Hepatocyte (in vitro differentiated cells): ENCODE data around the gene CD19. TPM values are rescaled to one million over a fixed set of nuclear protein-coding genes. Genes with fewer than 3 reads are reported as not detected.

Experiments
- DNase-seq: peaks from one replicate; pipeline ENCODE4 v3.0.0-alpha.2; 2016; ENCODE audit warnings: low spot score
- H2AFZ ChIP-seq: fragments of 200-600 bp; sonication (generic); 2 replicates; pipeline ENCODE4 v1.6.0; 2016; ENCODE audit warnings: antibody characterized with exemption, mild to moderate bottlenecking
- H3K27ac ChIP-seq: fragments of 200-600 bp; sonication (generic); 2 replicates; pipeline ENCODE4 v1.5.1; 2016; ENCODE audit warnings: mild to moderate bottlenecking
- H3K27me3 ChIP-seq: fragments of 200-600 bp; sonication (generic); 2 replicates; pipeline ENCODE4 v1.6.1; 2016
- H3K36me3 ChIP-seq: fragments of 200-600 bp; sonication (generic); replicated peaks from 2 replicates; pipeline ENCODE4 v1.5.1; 2016; ENCODE audit warnings: low read depth; ENCODE audit not compliant: insufficient read depth
- H3K4me1 ChIP-seq: fragments of 200-600 bp; sonication (generic); 2 replicates; pipeline ENCODE4 v1.5.1; 2016; ENCODE audit warnings: mild to moderate bottlenecking, moderate library complexity; ENCODE audit not compliant: insufficient read depth
- H3K4me2 ChIP-seq: fragments of 200-600 bp; sonication (generic); 2 replicates; pipeline ENCODE4 v1.6.0; 2016
- H3K4me3 ChIP-seq: fragments of 200-600 bp; sonication (generic); 2 replicates; pipeline ENCODE4 v1.5.1; 2016; ENCODE audit warnings: mild to moderate bottlenecking
- H3K79me2 ChIP-seq: fragments of 200-600 bp; sonication (generic); 2 replicates; pipeline ENCODE4 v1.6.0; 2017; ENCODE audit warnings: mild to moderate bottlenecking
- H3K9me2 ChIP-seq: fragments of 200-600 bp; sonication (generic); replicated peaks from 2 replicates; pipeline ENCODE4 v1.6.0; 2017; ENCODE audit warnings: mild to moderate bottlenecking; ENCODE audit not compliant: insufficient read depth
- H3K9me3 ChIP-seq: fragments of 200-600 bp; sonication (generic); 2 replicates; pipeline ENCODE4 v1.5.1; 2016; ENCODE audit warnings: low read depth, mild to moderate bottlenecking
- H4K20me1 ChIP-seq: fragments of 200-600 bp; sonication (generic); 2 replicates; pipeline ENCODE4 v1.6.0; 2016; ENCODE audit warnings: mild to moderate bottlenecking; ENCODE audit not compliant: insufficient read depth, poor library complexity, severe bottlenecking
- EZH2 ChIP-seq: fragments of 200-600 bp; sonication (generic); IDR thresholded peaks from 2 replicates; pipeline ENCODE4 v1.6.1; 2016; ENCODE audit warnings: antibody characterized with exemption, mild to moderate bottlenecking, borderline replicate concordance
- EZH2phosphoT487 ChIP-seq: fragments of 200-600 bp; sonication (generic); IDR thresholded peaks from one replicate; pipeline ENCODE4 v1.6.1; 2018; ENCODE audit warnings: antibody characterized with exemption, mild to moderate bottlenecking, low read depth, moderate library complexity; ENCODE audit not compliant: unreplicated experiment, severe bottlenecking
- WGBS: methylation state at CpG from one replicate; pipeline ENCODE4 v1.1.6; 2016; ENCODE audit warnings: low lambda C conversion rate; ENCODE audit errors: missing lambda C conversion rate; 5-methylcytosine and 5-hydroxymethylcytosine counted together
- polyA plus RNA-seq: library from polyadenylated mRNA; unstranded; fragments of >200 nt; fragmentation: Nextera tagmentation; extraction: Ambion mirVana; gene quantifications from 2 replicates; pipeline ENCODE4 v1.2.1, GENCODE V29; 2016
- total RNA-seq: library from RNA; depleted of rRNA; stranded (reverse); fragments of >200 nt; gene quantifications from 2 replicates; pipeline ENCODE4 v1.2.3, GENCODE V29; 2014
- TF ChIP-seq, protein P1 (sequence below): fragments of 200-600 bp; sonication (generic); IDR thresholded peaks from 2 replicates; pipeline ENCODE4 v1.5.1; 2016; ENCODE audit warnings: antibody characterized with exemption, mild to moderate bottlenecking; ENCODE audit not compliant: poor library complexity

Gene CD19
- total and polyA plus RNA-seq, 2 experiments from 2014 or later: not detected

DNA sequence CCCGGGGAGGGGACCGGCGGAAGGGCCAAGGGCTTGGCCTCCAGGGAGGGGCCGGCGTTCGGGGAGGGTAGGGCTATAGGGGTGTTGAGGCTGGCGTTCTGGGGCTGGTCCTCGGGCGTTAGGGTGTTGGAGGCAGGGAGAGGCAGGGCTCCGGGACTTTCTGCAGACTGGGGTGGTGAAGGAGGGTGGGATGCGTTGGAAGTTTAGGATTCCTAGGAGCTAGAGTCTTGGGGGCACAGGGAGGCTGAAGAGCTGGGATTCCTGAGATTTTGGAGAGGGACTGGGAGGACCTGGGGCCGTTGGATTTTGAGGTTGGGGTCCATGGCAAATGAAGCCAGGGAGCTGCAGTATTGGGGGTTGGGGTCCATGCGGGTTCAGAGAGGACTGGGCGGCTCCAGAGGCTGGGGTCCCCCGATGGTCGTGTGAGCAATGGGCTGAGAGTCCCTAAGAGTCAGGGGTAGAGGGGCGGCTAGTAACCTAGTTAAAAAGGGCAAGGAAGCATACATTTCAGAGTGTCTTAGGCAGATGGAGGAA is 19.7 kb downstream of the CD19 start:
- no peaks in the 10 kb centered on the region for H3K9me3 ChIP-seq

DNA sequence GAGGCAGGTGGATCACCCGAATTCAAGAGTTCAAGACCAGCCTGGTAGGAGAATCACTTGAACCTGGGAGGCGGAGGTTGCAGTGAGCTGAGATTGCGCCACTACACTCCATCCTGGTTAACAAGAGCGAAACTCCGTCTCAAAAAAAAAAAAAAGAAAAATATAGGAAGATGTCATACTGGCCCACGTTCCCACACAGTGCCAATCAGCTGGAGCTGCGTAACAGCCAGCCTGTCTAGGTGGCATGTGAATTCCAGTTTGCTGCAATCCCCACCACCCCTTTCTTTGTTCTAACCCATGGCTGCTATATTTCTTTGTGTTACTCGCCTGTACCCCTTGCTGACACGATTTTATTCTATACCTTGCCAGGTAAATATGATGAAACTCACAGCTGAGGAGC is 26.4 kb downstream of the CD19 start:
- H3K27me3 ChIP-seq: no peaks in the 10 kb centered on the region
- H3K9me2 ChIP-seq: no peaks in the 10 kb centered on the region
- DNase-seq: no peak
- H2AFZ ChIP-seq: no peak overlapping the region
- no peak overlapping the region for H3K4me3 ChIP-seq
- H3K4me1 ChIP-seq: no peaks in the 10 kb centered on the region
- no peaks in the 10 kb centered on the region for H4K20me1 ChIP-seq
- no peaks in the 10 kb centered on the region for H3K36me3 ChIP-seq
- H3K9me3 ChIP-seq: no peaks in the 10 kb centered on the region
- peaks cover 7% of the 10 kb centered on the region for H3K79me2 ChIP-seq
- 99% methylated on average over 9 of the region's 9 CpGs for WGBS
- H3K27ac ChIP-seq: no peak overlapping the region
- no peak overlapping the region for H3K4me2 ChIP-seq
- no peak for TF ChIP-seq EZH2
- TF ChIP-seq, protein P1, sequence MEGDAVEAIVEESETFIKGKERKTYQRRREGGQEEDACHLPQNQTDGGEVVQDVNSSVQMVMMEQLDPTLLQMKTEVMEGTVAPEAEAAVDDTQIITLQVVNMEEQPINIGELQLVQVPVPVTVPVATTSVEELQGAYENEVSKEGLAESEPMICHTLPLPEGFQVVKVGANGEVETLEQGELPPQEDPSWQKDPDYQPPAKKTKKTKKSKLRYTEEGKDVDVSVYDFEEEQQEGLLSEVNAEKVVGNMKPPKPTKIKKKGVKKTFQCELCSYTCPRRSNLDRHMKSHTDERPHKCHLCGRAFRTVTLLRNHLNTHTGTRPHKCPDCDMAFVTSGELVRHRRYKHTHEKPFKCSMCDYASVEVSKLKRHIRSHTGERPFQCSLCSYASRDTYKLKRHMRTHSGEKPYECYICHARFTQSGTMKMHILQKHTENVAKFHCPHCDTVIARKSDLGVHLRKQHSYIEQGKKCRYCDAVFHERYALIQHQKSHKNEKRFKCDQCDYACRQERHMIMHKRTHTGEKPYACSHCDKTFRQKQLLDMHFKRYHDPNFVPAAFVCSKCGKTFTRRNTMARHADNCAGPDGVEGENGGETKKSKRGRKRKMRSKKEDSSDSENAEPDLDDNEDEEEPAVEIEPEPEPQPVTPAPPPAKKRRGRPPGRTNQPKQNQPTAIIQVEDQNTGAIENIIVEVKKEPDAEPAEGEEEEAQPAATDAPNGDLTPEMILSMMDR: no peak
- TF ChIP-seq EZH2phosphoT487: no peak

More for the DNA sequence above, 19.7 kb downstream of the CD19 start:
- peak; percentile 53 for DNase-seq
- peak overlapping the region; percentile 97 for H3K4me3 ChIP-seq
- peak overlapping the region; percentile 96 for H3K4me2 ChIP-seq
- WGBS: 8% methylated on average over 13 of the region's 17 CpGs
- TF ChIP-seq, protein P1: no peak
- peaks cover 9% of the 10 kb centered on the region for H3K4me1 ChIP-seq
- no peaks in the 10 kb centered on the region for H3K36me3 ChIP-seq
- H3K9me2 ChIP-seq: no peaks in the 10 kb centered on the region
- H4K20me1 ChIP-seq: no peaks in the 10 kb centered on the region
- peak overlapping the region; percentile 31 for H3K27ac ChIP-seq
- H2AFZ ChIP-seq: peak overlapping the region; percentile 65
- no peaks in the 10 kb centered on the region for H3K27me3 ChIP-seq
- peaks cover 26% of the 10 kb centered on the region for H3K79me2 ChIP-seq

DNA sequence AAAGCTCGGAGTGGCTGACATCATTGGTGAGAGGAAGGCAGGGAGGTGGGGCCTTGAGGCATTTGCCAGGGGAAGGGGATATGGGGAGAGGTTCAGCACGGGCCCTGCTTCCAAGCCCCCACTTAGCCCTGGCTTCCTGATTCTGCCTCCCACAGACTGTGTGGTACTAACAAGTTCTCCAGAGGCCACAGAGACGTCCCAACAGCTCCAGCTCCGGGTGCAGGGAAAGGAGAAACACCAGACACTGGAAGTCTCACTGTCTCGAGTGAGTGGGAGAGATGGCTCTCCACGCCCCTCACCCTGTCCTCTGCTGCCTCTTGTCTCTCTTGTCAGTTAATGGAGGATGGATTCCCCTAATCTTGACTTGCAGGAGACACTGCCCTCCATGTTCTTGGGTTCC is 27.1 kb downstream of the CD19 start:
- Histone ChIP-seq H2AFZ (no peak overlapping the region), H3K4me3 (no peak overlapping the region), H3K27ac (no peak overlapping the region), H3K4me1 (no peaks in the 10 kb centered on the region), H3K9me3 (no peaks in the 10 kb centered on the region), H3K9me2 (no peaks in the 10 kb centered on the region), H3K4me2 (no peak overlapping the region), H3K79me2 (peaks cover 4% of the 10 kb centered on the region), H3K27me3 (no peaks in the 10 kb centered on the region), H4K20me1 (no peaks in the 10 kb centered on the region), H3K36me3 (no peaks in the 10 kb centered on the region)
- WGBS: 93% methylated on average over 6 of the region's 6 CpGs
- TF ChIP-seq EZH2 (no peak), EZH2phosphoT487 (no peak)
- TF ChIP-seq, protein P1: no peak
- DNase-seq: no peak

DNA sequence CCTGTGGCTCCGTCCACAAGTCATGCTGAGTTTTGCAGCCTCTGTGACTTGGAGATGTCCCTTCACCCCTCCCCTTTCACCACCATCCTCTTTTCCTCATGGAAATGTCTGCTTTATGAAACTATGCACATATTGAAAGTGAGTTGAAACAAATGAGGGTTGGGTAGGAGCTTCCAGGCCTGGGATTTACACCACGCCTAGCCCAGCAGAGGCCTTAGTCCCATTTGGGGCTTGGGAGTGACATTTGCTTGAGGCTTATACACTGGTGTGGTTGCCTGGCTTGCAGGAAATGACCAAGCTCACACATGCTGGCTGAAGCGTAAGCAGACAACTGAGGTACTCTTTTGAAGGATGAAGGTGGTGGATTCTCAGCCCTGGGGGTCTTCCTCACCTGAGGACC is 32.3 kb downstream of the CD19 start:
- H3K27me3 ChIP-seq: no peaks in the 10 kb centered on the region
- no peak for DNase-seq
- H3K36me3 ChIP-seq: no peaks in the 10 kb centered on the region
- H3K4me2 ChIP-seq: no peak overlapping the region
- WGBS: 93% methylated on average over 3 of the region's 3 CpGs
- no peaks in the 10 kb centered on the region for H3K9me3 ChIP-seq
- no peak for TF ChIP-seq EZH2phosphoT487
- TF ChIP-seq EZH2: no peak
- TF ChIP-seq, protein P1: no peak
- H2AFZ ChIP-seq: no peak overlapping the region
- no peak overlapping the region for H3K27ac ChIP-seq
- no peak overlapping the region for H3K4me3 ChIP-seq
- no peaks in the 10 kb centered on the region for H3K9me2 ChIP-seq
- H4K20me1 ChIP-seq: no peaks in the 10 kb centered on the region
- H3K79me2 ChIP-seq: no peaks in the 10 kb centered on the region
- no peaks in the 10 kb centered on the region for H3K4me1 ChIP-seq
